KMS-11 (cell line): ENCODE data around the gene PSORS1C1.
"Not testable (repeated sequence)": the region's sequence is repeated elsewhere in the genome, so short reads cannot be mapped to it uniquely, and the experiment has no call there.

ENCODE experiments used
- H2AFZ ChIP-seq: fragments of 200-600 bp; sonication (generic); 2 replicates; pipeline ENCODE4 v1.6.1; 2016; ENCODE audit warnings: antibody characterized with exemption, mixed run types, low read depth
- H3K27ac ChIP-seq: fragments of 200-600 bp; sonication (generic); 2 replicates; pipeline ENCODE4 v1.6.1; 2016; ENCODE audit warnings: mild to moderate bottlenecking, mixed run types
- H3K27me3 ChIP-seq: fragments of 200-600 bp; sonication (generic); 2 replicates; pipeline ENCODE4 v1.6.1; 2017; ENCODE audit warnings: mild to moderate bottlenecking, low read depth, mixed run types, moderate library complexity; ENCODE audit not compliant: insufficient read depth
- H3K36me3 ChIP-seq: fragments of 200-600 bp; sonication (generic); 2 replicates; pipeline ENCODE4 v1.6.1; 2017; ENCODE audit warnings: mild to moderate bottlenecking, mixed run types; ENCODE audit not compliant: insufficient read depth
- H3K4me1 ChIP-seq: fragments of 200-600 bp; sonication (generic); 2 replicates; pipeline ENCODE4 v1.6.1; 2016; ENCODE audit warnings: mild to moderate bottlenecking, low read depth, mixed run types; ENCODE audit not compliant: poor library complexity, severe bottlenecking
- H3K4me2 ChIP-seq: fragments of 200-600 bp; sonication (generic); 2 replicates; pipeline ENCODE4 v1.7.0; 2016; ENCODE audit warnings: mild to moderate bottlenecking, mixed run types
- H3K4me3 ChIP-seq: fragments of 200-600 bp; sonication (generic); IDR thresholded peaks from 2 replicates; pipeline ENCODE4 v1.6.1; 2017; ENCODE audit warnings: low read depth, low read length, mixed read lengths; ENCODE audit not compliant: insufficient read depth
- H3K79me2 ChIP-seq: fragments of 200-600 bp; sonication (generic); 2 replicates; pipeline ENCODE4 v1.6.1; 2016; ENCODE audit warnings: low read depth, mixed run types; ENCODE audit not compliant: insufficient read depth
- H3K9ac ChIP-seq: fragments of 200-600 bp; sonication (generic); 2 replicates; pipeline ENCODE4 v1.6.1; 2016; ENCODE audit warnings: mild to moderate bottlenecking, mixed run types
- H4K20me1 ChIP-seq: fragments of 200-600 bp; sonication (generic); 2 replicates; pipeline ENCODE4 v1.6.1; 2016; ENCODE audit warnings: mild to moderate bottlenecking, mixed run types; ENCODE audit not compliant: insufficient read depth
- CTCF ChIP-seq: fragments of 200-600 bp; sonication (generic); conservative IDR thresholded peaks from 2 replicates; pipeline ENCODE4 v1.6.1; 2017; ENCODE audit warnings: low read depth, mild to moderate bottlenecking, antibody characterized with exemption, low read length, moderate library complexity, mixed read lengths

PSORS1C1 gene

GRCh38 chr6:31165986-31166385 is 51.4 kb downstream of the PSORS1C1 start:
- no peak for TF ChIP-seq CTCF
- Histone ChIP-seq H3K4me2 (no peak overlapping the region), H3K9ac (no peak overlapping the region), H2AFZ (no peak overlapping the region), H3K27ac (no peak overlapping the region), H3K27me3 (no peaks in the 10 kb centered on the region), H3K36me3 (no peaks in the 10 kb centered on the region), H3K79me2 (no peaks in the 10 kb centered on the region), H3K4me3 (no peak overlapping the region), H4K20me1 (0 out of 2 replicates have a peak, but pooled peaks cover 4% of the 10 kb centered on the region), H3K4me1 (peaks cover 30% of the 10 kb centered on the region)

GRCh38 chr6:31168606-31169005 is 54.0 kb downstream of the PSORS1C1 start:
- Histone ChIP-seq H4K20me1 (0 out of 2 replicates have a peak, but pooled peaks cover 4% of the 10 kb centered on the region), H3K9ac (no peak overlapping the region), H2AFZ (no peak overlapping the region), H3K4me1 (peaks cover 19% of the 10 kb centered on the region), H3K27me3 (no peaks in the 10 kb centered on the region), H3K79me2 (no peaks in the 10 kb centered on the region), H3K4me2 (no peak overlapping the region), H3K4me3 (no peak overlapping the region), H3K27ac (no peak overlapping the region), H3K36me3 (no peaks in the 10 kb centered on the region)
- TF ChIP-seq CTCF: no peak

GRCh38 chr6:31169123-31169857 is 54.7 kb downstream of the PSORS1C1 start:
- H3K79me2 ChIP-seq: no peaks in the 10 kb centered on the region
- no peaks in the 10 kb centered on the region for H3K27me3 ChIP-seq
- no peaks in the 10 kb centered on the region for H3K36me3 ChIP-seq
- no peak overlapping the region for H2AFZ ChIP-seq
- H3K4me1 ChIP-seq: peaks cover 12% of the 10 kb centered on the region
- no peak overlapping the region for H3K27ac ChIP-seq
- H3K4me3 ChIP-seq: no peak overlapping the region
- H3K4me2 ChIP-seq: no peak overlapping the region
- 0 out of 2 replicates have a peak, but pooled peaks cover 4% of the 10 kb centered on the region for H4K20me1 ChIP-seq
- no peak overlapping the region for H3K9ac ChIP-seq
- no peak for TF ChIP-seq CTCF

GRCh38 chr6:31169858-31170599 is 55.4 kb downstream of the PSORS1C1 start:
- H3K4me2 ChIP-seq, H2AFZ ChIP-seq, H3K27me3 ChIP-seq, H3K27ac ChIP-seq, H4K20me1 ChIP-seq, H3K4me1 ChIP-seq, H3K36me3 ChIP-seq, H3K79me2 ChIP-seq, H3K4me3 ChIP-seq, H3K9ac ChIP-seq: not testable (repeated sequence)

- no peak within 1 kb of the TSS for H3K9ac ChIP-seq
- H3K79me2 ChIP-seq: no peaks in the 10 kb centered on the region
- peaks cover under 1% of the 10 kb centered on the region for H3K4me1 ChIP-seq
- no peaks in the 10 kb centered on the region for H4K20me1 ChIP-seq
- no peak for TF ChIP-seq CTCF
- no peaks in the 10 kb centered on the region for H3K27me3 ChIP-seq
- H3K36me3 ChIP-seq: no peaks in the 10 kb centered on the region
- H3K4me2 ChIP-seq: no peak within 1 kb of the TSS
- no peak within 1 kb of the TSS for H3K27ac ChIP-seq
- H2AFZ ChIP-seq: no peak within 1 kb of the TSS
- no peak within 1 kb of the TSS for H3K4me3 ChIP-seq
Observed at GRCh38 chr6:31170600-31170881, 55.9 kb downstream of the PSORS1C1 start, which contains the start of gene POU5F1. Gene POU5F1, minus strand, starts transcription at chr6:31170682. Its CDS starts 62 bp downstream, at chr6:31170620.
